Measurements from ENCODE around the gene TMEM221. TPM values are rescaled to one million over a fixed set of nuclear protein-coding genes. Genes with fewer than 3 reads are reported as not detected.

The TMEM221 gene
- total RNA-seq, 2 donors from 2014 or later = 3.5 to 4.8 TPM

DNA sequence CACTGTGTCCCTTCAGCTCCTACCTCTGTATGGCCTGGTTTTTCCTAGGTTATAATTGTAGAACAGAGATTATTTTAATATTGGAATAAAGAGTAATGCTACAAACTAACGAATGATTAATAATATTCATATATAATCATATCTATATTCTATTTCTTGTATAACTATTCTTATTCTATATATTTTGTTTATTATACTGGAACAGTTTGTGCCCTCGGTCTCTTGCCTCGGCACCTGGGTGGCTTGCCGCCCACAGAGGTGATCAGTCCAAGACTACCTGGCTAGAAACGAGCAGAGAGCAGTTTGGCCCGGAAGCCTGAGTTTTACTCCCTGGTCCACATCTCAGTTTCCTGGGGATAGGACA lies 18.0 kb upstream of the TMEM221 start:
- Mint-ChIP-seq H3K9me3 (no peaks in the 10 kb centered on the region), H3K27me3 (ENCODE audit: insufficient read depth) (peaks cover 18% of the 10 kb centered on the region), H3K4me1 (peaks cover 18% of the 10 kb centered on the region), H3K4me3 (no peak overlapping the region), H3K36me3 (ENCODE audit: low read depth) (no peaks in the 10 kb centered on the region), H3K27ac (no peak overlapping the region)
- Histone ChIP-seq H3K4me1 (ENCODE audit: control insufficient read depth, insufficient read depth, low read length) (no peaks in the 10 kb centered on the region), H3K27me3 (ENCODE audit: control insufficient read depth, insufficient read depth, low read length, poor library complexity, severe bottlenecking) (no peaks in the 10 kb centered on the region), H3K9me3 (ENCODE audit: control insufficient read depth, low read length) (no peaks in the 10 kb centered on the region), H3K4me3 (ENCODE audit: low read length) (no peak overlapping the region), H3K27ac (ENCODE audit: low read depth, low read length) (no peak overlapping the region), H3K36me3 (ENCODE audit: control insufficient read depth, insufficient read depth, low read length) (no peaks in the 10 kb centered on the region), H3K9ac (ENCODE audit: extremely low read depth, low read length, poor library complexity, severe bottlenecking) (no peak overlapping the region)
- DNase-seq = no peak
- 65 to 77% methylated on average over 5 of the region's 6 CpGs for WGBS, 2 experiments (ENCODE audit: insufficient coverage in 1 of 2, insufficient read length in 1 of 2)
- TF ChIP-seq CTCF (conservative IDR thresholded peaks at IDR 0.05) = no peak

DNA sequence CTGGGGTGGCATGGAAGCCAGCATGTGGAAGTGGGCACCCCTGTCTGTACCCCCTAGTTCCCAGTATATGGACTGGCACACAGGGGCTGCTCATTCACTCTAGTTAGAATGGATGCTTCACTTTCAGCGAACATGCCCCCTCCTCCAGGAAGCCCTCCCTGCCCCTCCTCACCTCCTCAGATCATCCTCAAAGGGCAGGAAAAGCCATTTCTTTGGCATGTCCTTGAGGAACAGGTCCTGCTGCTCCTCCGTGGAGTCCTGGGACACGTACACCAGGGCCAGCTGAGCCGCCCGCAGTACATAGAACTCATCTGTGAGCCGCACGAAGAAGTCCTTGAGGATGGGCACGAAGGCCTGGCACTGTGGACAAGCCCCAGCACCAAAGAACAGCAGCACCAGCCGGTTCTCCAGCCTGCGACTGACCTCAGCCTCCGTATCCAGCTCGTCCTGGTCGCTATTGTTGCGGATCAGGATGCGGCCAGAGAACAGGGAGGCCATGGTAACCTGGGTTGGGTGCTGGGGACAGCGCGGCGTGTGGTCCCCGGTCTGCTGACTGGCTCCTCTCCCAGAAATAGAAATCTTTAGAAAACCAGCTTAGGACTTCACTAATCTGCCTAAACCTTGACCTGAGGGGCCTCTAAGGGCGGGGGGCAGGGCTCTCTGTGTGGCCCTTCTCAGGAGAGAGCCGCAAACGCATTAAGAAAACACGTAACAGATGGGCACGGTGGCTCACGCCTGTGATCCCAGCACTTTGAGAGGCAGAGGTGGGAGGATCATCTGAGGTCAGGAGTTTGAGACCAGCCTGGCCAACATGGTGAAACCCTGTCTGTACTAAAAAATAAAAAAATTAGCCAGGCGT lies 12.1 kb upstream of the TMEM221 start, which contains the start of gene NXNL1:
TSS of gene NXNL1 (minus strand) at position 555 of the 859 bp plus-strand sequence. CDS start at position 498, 57 bp downstream.
- Histone ChIP-seq H3K9ac (ENCODE audit: extremely low read depth, low read length, poor library complexity, severe bottlenecking) (no peak within 1 kb of the TSS), H3K36me3 (ENCODE audit: control insufficient read depth, insufficient read depth, low read length) (no peaks in the 10 kb centered on the region), H3K27me3 (ENCODE audit: control insufficient read depth, insufficient read depth, low read length, poor library complexity, severe bottlenecking) (peaks cover 24% of the 10 kb centered on the region), H3K4me3 (ENCODE audit: low read length) (no peak within 1 kb of the TSS), H3K4me1 (ENCODE audit: control insufficient read depth, insufficient read depth, low read length) (no peaks in the 10 kb centered on the region), H3K9me3 (ENCODE audit: control insufficient read depth, low read length) (no peaks in the 10 kb centered on the region), H3K27ac (ENCODE audit: low read depth, low read length) (no peak within 1 kb of the TSS)
- H3K36me3 Mint-ChIP-seq (ENCODE audit: low read depth) = no peaks in the 10 kb centered on the region
- no peak for TF ChIP-seq CTCF (conservative IDR thresholded peaks at IDR 0.05)
- no peak within 1 kb of the TSS for H3K27ac Mint-ChIP-seq
- no peaks in the 10 kb centered on the region for H3K4me1 Mint-ChIP-seq
- H3K4me3 Mint-ChIP-seq = no peak within 1 kb of the TSS
- 88 to 91% methylated on average over 22 to 26 of the region's 26 CpGs for WGBS, 2 experiments (ENCODE audit: insufficient coverage in 1 of 2, insufficient read length in 1 of 2)
- no peaks in the 10 kb centered on the region for H3K9me3 Mint-ChIP-seq
- H3K27me3 Mint-ChIP-seq (ENCODE audit: insufficient read depth) = peaks cover 38% of the 10 kb centered on the region
- no peak for DNase-seq

DNA sequence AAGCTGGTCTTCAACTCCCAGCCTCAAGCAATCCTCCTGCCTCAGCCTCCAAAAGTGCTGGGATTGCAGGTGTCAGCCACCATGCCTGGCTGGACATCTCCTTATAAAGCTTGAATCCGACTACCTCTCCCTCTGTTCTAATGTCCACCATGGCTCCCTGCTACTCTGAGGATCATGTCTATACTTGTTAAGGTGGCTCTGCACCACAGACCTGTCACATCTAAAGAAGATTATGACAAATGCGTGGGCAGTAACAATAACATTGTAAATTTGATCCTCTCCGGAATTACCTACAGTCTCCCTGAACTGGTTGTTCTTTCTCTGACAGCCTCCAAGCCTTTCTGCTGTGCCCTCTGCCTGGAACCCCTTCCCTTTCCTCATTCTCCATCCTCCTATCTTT lies 10.5 kb upstream of the TMEM221 start:
- no peak overlapping the region for H3K9ac ChIP-seq (ENCODE audit: extremely low read depth, low read length, poor library complexity, severe bottlenecking)

More for the DNA sequence above, 10.5 kb upstream of the TMEM221 start:
- no peak overlapping the region for H3K4me3 ChIP-seq (ENCODE audit: low read length)
- no peaks in the 10 kb centered on the region for H3K4me1 ChIP-seq (ENCODE audit: control insufficient read depth, insufficient read depth, low read length)
- H3K9me3 ChIP-seq (ENCODE audit: control insufficient read depth, low read length) = no peaks in the 10 kb centered on the region
- Mint-ChIP-seq H3K4me3 (no peak overlapping the region), H3K27me3 (ENCODE audit: insufficient read depth) (peaks cover 51% of the 10 kb centered on the region), H3K36me3 (ENCODE audit: low read depth) (no peaks in the 10 kb centered on the region), H3K4me1 (peaks cover 3% of the 10 kb centered on the region), H3K9me3 (no peaks in the 10 kb centered on the region), H3K27ac (no peak overlapping the region)
- no peak overlapping the region for H3K27ac ChIP-seq (ENCODE audit: low read depth, low read length)
- DNase-seq = no peak
- H3K27me3 ChIP-seq (ENCODE audit: control insufficient read depth, insufficient read depth, low read length, poor library complexity, severe bottlenecking) = peaks cover 38% of the 10 kb centered on the region
- 91 to 92% methylated on average over 2 to 3 of the region's 3 CpGs for WGBS, 2 experiments (ENCODE audit: insufficient coverage in 1 of 2, insufficient read length in 1 of 2)
- no peak for TF ChIP-seq CTCF (conservative IDR thresholded peaks at IDR 0.05)
- no peaks in the 10 kb centered on the region for H3K36me3 ChIP-seq (ENCODE audit: control insufficient read depth, insufficient read depth, low read length)
